CD4-positive, CD25-positive, alpha-beta regulatory T cell (primary cell): Measurements from ENCODE around the gene CNOT2. TPM values are rescaled to one million over a fixed set of nuclear protein-coding genes. Genes with fewer than 3 reads are reported as not detected.
"Not testable (repeated sequence)": the region's sequence is repeated elsewhere in the genome, so short reads cannot be mapped to it uniquely, and the experiment has no call there.

Experiments
- ATAC-seq, 2 donors: fragments of 150-1000 bp; cut with Tn5 transposase; one replicate each; pipeline ENCODE4 v1.10.0; 2021; ENCODE audit warnings: low read depth in 2 of 2, moderate number of reproducible peaks in 2 of 2, moderate library complexity in 1 of 2
- DNase-seq, 3 donors: peaks; one replicate each; pipeline versions ENCODE4 v3.0.0 to v3.0.0-alpha.2; 2012 to 2022; ENCODE audit warnings: mixed read lengths in 1 of 3
- H3K27ac ChIP-seq: one replicate; pipeline ENCODE4 v1.7.0; 2013; ENCODE audit warnings: mild to moderate bottlenecking, low read length; ENCODE audit not compliant: insufficient read depth, poor library complexity, severe bottlenecking
- H3K27me3 ChIP-seq: one replicate; pipeline ENCODE4 v1.7.0; 2013; ENCODE audit warnings: low read length; ENCODE audit not compliant: control insufficient read depth, insufficient read depth
- H3K36me3 ChIP-seq: one replicate; pipeline ENCODE4 v1.7.0; 2013; ENCODE audit warnings: mild to moderate bottlenecking, low read length, moderate library complexity; ENCODE audit not compliant: control insufficient read depth, insufficient read depth
- H3K4me1 ChIP-seq: 2 replicates; pipeline ENCODE4 v1.7.0; 2013; ENCODE audit warnings: mild to moderate bottlenecking, low read length; ENCODE audit not compliant: insufficient read depth, control insufficient read depth, poor library complexity, severe bottlenecking
- H3K4me3 ChIP-seq: one replicate; pipeline ENCODE4 v1.7.0; 2013; ENCODE audit warnings: low read depth, mild to moderate bottlenecking, low read length, moderate library complexity
- H3K9me3 ChIP-seq, 2 experiments: 1 replicate in 1 of 2; 2 replicates in 1 of 2; pipeline ENCODE4 v1.7.0; 2013; ENCODE audit warnings: low read length in 2 of 2, mild to moderate bottlenecking in 1 of 2, moderate library complexity in 1 of 2; ENCODE audit not compliant: control insufficient read depth in 2 of 2
- H3K27ac Mint-ChIP-seq, 3 donors: one replicate each; pipeline ENCODE4 v1.8.0; 2020 to 2022; ENCODE audit warnings: mild to moderate bottlenecking in 3 of 3, mixed read lengths in 3 of 3, moderate library complexity in 2 of 3
- H3K27me3 Mint-ChIP-seq: one replicate; pipeline ENCODE4 v1.8.0; 2022; ENCODE audit warnings: mild to moderate bottlenecking, mixed read lengths
- H3K36me3 Mint-ChIP-seq: one replicate; pipeline ENCODE4 v1.8.0; 2020; ENCODE audit warnings: mixed read lengths
- H3K4me1 Mint-ChIP-seq, 4 donors: one replicate each; pipeline ENCODE4 v1.8.0; 2020 to 2022; ENCODE audit warnings: mixed read lengths in 4 of 4, mild to moderate bottlenecking in 1 of 4
- H3K4me3 Mint-ChIP-seq, 4 donors: one replicate each; pipeline ENCODE4 v1.8.0; 2020 to 2022; ENCODE audit warnings: mild to moderate bottlenecking in 4 of 4, mixed read lengths in 4 of 4, moderate library complexity in 3 of 4
- H3K9me3 Mint-ChIP-seq, 7 donors: one replicate each; pipeline ENCODE4 v1.8.0; 2020 to 2022; ENCODE audit warnings: mixed read lengths in 7 of 7, mild to moderate bottlenecking in 3 of 7, moderate library complexity in 2 of 7
- polyA plus RNA-seq, 4 donors: library from polyadenylated mRNA; unstranded; fragments of 300-500 nt; fragmentation: Illumina TruSeq; gene quantifications; one replicate each; pipeline ENCODE4 v1.2.3, GENCODE V29; 2021
- total RNA-seq: library from RNA; stranded (reverse); gene quantifications from one replicate; pipeline ENCODE4 v1.2.3, GENCODE V29; 2022

Gene CNOT2
- total and polyA plus RNA-seq, 5 donors from 2014 or later: 78.5 to 137 (median 101) TPM

DNA sequence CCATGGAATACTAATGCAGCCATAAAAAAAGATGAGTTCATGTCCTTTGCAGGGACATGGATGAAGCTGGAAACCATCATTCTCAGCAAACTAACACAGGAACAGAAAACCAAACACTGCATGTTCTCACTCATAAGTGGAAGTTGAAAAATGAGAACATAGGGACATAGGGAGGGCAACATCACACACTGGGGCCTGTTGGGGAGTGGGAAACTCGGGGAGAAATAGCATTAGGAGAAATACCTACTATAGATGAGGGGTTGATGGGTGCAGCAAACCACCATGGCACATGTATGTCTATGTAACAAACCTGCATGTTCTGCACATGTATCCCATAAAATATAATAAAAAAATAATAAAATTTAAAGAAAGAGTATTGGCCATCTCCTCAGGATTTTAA is 149.4 kb downstream of the CNOT2 start:
- H3K27me3 ChIP-seq, H3K4me1 ChIP-seq, H3K27ac Mint-ChIP-seq, H3K36me3 Mint-ChIP-seq, H3K4me3 ChIP-seq, H3K4me3 Mint-ChIP-seq, H3K36me3 ChIP-seq, H3K27ac ChIP-seq, H3K27me3 Mint-ChIP-seq, H3K4me1 Mint-ChIP-seq, ATAC-seq, H3K9me3 Mint-ChIP-seq, DNase-seq, H3K9me3 ChIP-seq: not testable (repeated sequence)

DNA sequence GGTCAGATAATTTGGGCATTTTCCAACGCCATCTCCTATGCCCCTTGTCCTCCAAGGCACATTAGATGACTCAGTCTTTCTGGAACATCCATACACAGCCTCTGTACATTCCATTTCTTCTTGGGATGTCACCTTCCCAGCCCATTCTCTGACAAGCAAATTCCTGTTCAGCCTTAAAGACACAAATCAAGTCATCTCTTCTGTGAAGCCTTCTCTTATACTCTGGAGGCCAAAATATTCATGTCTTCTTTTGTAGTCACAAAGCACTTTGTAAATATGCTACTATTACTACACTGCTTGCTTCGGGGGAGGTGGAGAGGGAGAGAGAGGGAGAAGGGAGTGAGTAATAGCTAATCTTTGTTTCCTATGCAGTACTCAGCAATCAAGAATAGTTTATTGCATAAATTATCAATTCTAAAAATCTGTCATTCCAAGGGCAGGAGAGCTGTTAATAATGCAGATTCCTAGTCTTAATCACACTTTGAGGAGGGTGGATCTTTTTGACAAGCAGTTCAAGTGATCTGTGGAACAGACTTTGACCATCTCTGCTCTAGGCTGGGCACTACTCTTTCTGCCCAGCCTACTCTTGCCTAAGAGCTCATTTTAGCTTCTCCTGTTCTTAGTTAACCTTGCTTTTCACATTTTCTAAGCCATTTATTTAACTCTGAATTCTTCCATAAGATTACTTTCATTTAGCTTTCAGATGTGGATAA is 150.7 kb downstream of the CNOT2 start:
- no peak overlapping the region for H3K27ac Mint-ChIP-seq
- Histone ChIP-seq H3K27ac (no peak overlapping the region), H3K27me3 (no peaks in the 10 kb centered on the region), H3K4me1 (no peaks in the 10 kb centered on the region), H3K4me3 (no peak overlapping the region), H3K9me3 (no peaks in the 10 kb centered on the region), H3K36me3 (no peaks in the 10 kb centered on the region)
- DNase-seq: no peak
- ATAC-seq: no peak
- peaks cover 6% of the 10 kb centered on the region for H3K36me3 Mint-ChIP-seq
- no peaks in the 10 kb centered on the region for H3K27me3 Mint-ChIP-seq
- H3K4me1 Mint-ChIP-seq: no peaks in the 10 kb centered on the region
- H3K4me3 Mint-ChIP-seq: no peak overlapping the region
- H3K9me3 Mint-ChIP-seq: peaks cover 0 to 4% (median 0%) of the 10 kb centered on the region in 7 donors

DNA sequence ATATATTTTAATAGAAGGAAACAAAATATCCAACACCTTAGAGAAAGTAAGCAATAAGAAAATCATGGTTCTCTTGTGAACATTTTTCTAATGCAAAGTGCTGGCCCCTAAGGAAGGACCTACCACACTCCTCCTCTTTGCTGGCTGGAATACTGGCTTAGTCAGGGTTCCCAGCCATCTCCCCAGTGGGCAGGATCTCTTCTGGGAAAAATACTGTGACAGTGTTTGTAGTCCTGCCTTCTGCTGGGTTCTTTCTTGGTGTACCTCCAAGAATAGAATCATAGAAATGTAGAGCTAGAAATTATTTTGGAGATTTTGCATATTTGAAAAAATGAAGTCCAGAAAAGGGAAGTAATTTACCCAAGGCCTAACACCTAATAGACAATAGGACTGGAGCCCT is 154.8 kb downstream of the CNOT2 start:
- ATAC-seq (no peak), DNase-seq (no peak)
- Histone ChIP-seq H3K4me1 (no peaks in the 10 kb centered on the region), H3K36me3 (no peaks in the 10 kb centered on the region), H3K27me3 (no peaks in the 10 kb centered on the region), H3K4me3 (no peak overlapping the region), H3K27ac (no peak overlapping the region), H3K9me3 (no peaks in the 10 kb centered on the region)
- H3K4me3 Mint-ChIP-seq: no peak overlapping the region
- no peaks in the 10 kb centered on the region for H3K9me3 Mint-ChIP-seq
- H3K27me3 Mint-ChIP-seq: no peaks in the 10 kb centered on the region
- peaks cover 8% of the 10 kb centered on the region for H3K36me3 Mint-ChIP-seq
- H3K4me1 Mint-ChIP-seq: no peaks in the 10 kb centered on the region
- H3K27ac Mint-ChIP-seq: no peak overlapping the region

DNA sequence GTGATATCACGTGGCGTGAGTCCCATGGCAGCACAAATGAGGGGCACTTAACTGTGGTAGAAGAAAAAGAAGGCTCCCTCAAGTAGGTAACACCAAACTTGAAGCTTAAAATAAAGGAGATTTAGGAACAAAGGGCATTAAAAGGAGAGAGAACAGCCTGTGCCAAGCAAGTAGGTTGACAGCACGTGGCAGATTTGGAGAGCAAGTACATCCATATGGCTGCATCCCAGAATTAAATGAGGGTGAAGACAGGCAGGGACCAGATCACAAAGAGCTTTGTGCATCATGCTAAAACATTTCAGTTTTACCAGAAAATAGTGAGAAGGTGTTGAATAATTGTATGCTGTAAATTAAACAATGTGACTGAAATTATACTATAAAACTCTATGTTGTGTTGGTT is 155.6 kb downstream of the CNOT2 start:
- ATAC-seq: no peak
- H3K36me3 ChIP-seq: no peaks in the 10 kb centered on the region
- no peaks in the 10 kb centered on the region for H3K27me3 ChIP-seq
- Mint-ChIP-seq H3K4me3 (no peak overlapping the region), H3K9me3 (no peaks in the 10 kb centered on the region), H3K27ac (no peak overlapping the region), H3K4me1 (no peaks in the 10 kb centered on the region), H3K27me3 (no peaks in the 10 kb centered on the region), H3K36me3 (peaks cover 8% of the 10 kb centered on the region)
- H3K27ac ChIP-seq: no peak overlapping the region
- no peak for DNase-seq
- H3K4me1 ChIP-seq: no peaks in the 10 kb centered on the region
- no peak overlapping the region for H3K4me3 ChIP-seq
- no peaks in the 10 kb centered on the region for H3K9me3 ChIP-seq

DNA sequence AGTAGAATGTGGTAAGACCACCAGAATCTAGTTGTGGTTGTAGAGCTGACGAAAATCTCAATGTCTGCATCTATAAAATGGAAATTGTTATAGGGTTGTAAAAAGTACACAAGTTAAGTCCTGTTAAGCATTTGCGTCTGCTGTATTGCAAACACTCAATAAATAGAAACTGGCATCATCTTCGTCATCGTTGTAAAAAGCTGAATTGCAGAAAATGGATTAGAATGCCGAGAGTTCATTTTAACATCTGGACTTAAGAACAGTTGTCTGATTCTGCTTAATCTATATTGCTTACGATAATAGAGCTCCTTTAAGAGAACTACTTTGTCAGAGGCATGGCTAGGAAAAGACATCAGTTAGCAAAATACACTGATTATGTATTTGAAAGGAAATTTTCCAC is 156.1 kb downstream of the CNOT2 start:
- Histone ChIP-seq H3K4me1 (no peaks in the 10 kb centered on the region), H3K4me3 (no peak overlapping the region), H3K36me3 (no peaks in the 10 kb centered on the region), H3K27ac (no peak overlapping the region), H3K9me3 (no peaks in the 10 kb centered on the region), H3K27me3 (no peaks in the 10 kb centered on the region)
- Mint-ChIP-seq H3K27ac (no peak overlapping the region), H3K27me3 (no peaks in the 10 kb centered on the region), H3K4me3 (no peak overlapping the region), H3K36me3 (peaks cover 8% of the 10 kb centered on the region), H3K9me3 (no peaks in the 10 kb centered on the region), H3K4me1 (no peaks in the 10 kb centered on the region)
- ATAC-seq (no peak), DNase-seq (no peak)

DNA sequence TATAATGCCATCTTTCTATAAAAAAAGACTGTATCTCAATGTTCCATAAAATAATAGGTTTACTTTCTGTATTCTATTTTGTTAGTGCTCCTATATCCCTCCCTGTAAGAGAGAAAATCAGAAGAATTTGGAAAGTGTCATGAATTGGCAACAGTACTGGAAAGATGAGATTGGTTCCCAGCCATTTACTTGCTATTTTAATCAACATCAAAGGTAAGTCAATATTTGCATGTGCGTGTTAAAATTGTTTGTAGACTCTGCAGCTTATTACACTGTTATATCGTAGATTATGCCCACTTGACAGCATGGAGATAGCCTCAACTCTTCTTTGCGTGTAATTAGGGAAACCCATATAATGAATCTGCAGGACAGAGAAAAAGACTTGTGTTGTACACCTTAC is 156.9 kb downstream of the CNOT2 start:
- Histone ChIP-seq H3K36me3 (no peaks in the 10 kb centered on the region), H3K9me3 (no peaks in the 10 kb centered on the region), H3K4me1 (no peaks in the 10 kb centered on the region), H3K4me3 (no peak overlapping the region), H3K27ac (no peak overlapping the region), H3K27me3 (no peaks in the 10 kb centered on the region)
- no peaks in the 10 kb centered on the region for H3K27me3 Mint-ChIP-seq
- H3K9me3 Mint-ChIP-seq: no peaks in the 10 kb centered on the region
- no peak overlapping the region for H3K4me3 Mint-ChIP-seq
- peaks cover 8% of the 10 kb centered on the region for H3K36me3 Mint-ChIP-seq
- DNase-seq (no peak), ATAC-seq (no peak)
- no peak overlapping the region for H3K27ac Mint-ChIP-seq
- H3K4me1 Mint-ChIP-seq: peaks cover 0 to 6% (median 0%) of the 10 kb centered on the region in 4 donors

DNA sequence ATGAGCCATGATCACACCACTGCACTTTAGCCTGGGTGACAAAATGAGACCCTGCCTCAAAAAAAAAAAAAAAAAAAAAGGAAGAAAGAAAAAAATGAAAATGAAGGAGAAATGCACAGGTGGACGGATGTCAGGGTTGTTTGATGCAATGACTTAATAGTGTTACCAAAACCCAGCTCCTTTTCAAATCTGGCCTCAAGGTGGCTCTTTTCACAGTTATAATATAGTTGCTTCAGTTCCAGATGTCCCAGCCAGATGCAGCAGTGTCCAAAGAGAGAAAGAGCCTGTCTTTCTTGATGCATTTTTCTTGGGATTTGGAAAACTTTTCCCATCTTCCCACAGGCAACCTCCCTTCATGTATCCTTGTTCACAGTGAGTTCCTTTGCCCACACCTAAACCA is 159.4 kb downstream of the CNOT2 start:
- H3K27ac ChIP-seq: no peak overlapping the region
- H3K4me3 Mint-ChIP-seq: no peak overlapping the region
- no peak overlapping the region for H3K27ac Mint-ChIP-seq
- H3K36me3 ChIP-seq: no peaks in the 10 kb centered on the region
- H3K4me3 ChIP-seq: no peak overlapping the region
- peaks cover 8% of the 10 kb centered on the region for H3K36me3 Mint-ChIP-seq
- DNase-seq (no peak), ATAC-seq (no peak)
- no peaks in the 10 kb centered on the region for H3K9me3 Mint-ChIP-seq
- H3K27me3 ChIP-seq: no peaks in the 10 kb centered on the region
- H3K4me1 ChIP-seq: no peaks in the 10 kb centered on the region
- H3K4me1 Mint-ChIP-seq: peaks cover 0 to 6% (median 0%) of the 10 kb centered on the region in 4 donors
- no peaks in the 10 kb centered on the region for H3K27me3 Mint-ChIP-seq
- H3K9me3 ChIP-seq: no peaks in the 10 kb centered on the region

DNA sequence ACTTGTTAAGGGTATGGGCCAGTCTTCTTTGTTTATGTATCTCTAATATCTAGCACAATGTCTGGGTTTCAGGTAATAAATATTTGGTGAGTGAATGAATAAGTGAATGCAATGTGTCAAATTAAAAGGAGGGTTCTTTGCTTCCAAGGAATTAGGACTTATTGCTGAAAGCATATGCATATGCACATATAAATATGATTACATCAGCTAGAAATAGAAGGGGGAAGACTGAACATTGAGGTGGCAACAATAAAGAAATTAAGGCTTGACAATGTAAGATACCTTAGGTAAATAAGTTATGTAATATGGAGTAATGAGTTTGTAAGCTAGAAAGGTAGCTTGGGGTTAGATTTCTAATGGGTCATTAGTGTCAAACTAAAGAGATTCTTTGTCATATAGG is 160.6 kb downstream of the CNOT2 start:
- DNase-seq: no peak
- Mint-ChIP-seq H3K4me1 (peaks cover 0 to 6% (median 0%) of the 10 kb centered on the region in 4 donors), H3K4me3 (no peak overlapping the region), H3K27ac (no peak overlapping the region), H3K9me3 (no peaks in the 10 kb centered on the region), H3K27me3 (no peaks in the 10 kb centered on the region), H3K36me3 (peaks cover 8% of the 10 kb centered on the region)
- H3K9me3 ChIP-seq: no peaks in the 10 kb centered on the region
- H3K27me3 ChIP-seq: no peaks in the 10 kb centered on the region
- no peaks in the 10 kb centered on the region for H3K36me3 ChIP-seq
- no peaks in the 10 kb centered on the region for H3K4me1 ChIP-seq
- no peak overlapping the region for H3K27ac ChIP-seq
- H3K4me3 ChIP-seq: no peak overlapping the region
- ATAC-seq: no peak
